Astrocyte (in vitro differentiated cells and primary cell): ENCODE results near the gene TARM1. TPM values are rescaled to one million over a fixed set of nuclear protein-coding genes. Genes with fewer than 3 reads are reported as not detected.

Source experiments
- DNase-seq: peaks from one replicate; pipeline ENCODE4 v3.0.0-alpha.2; 2010; ENCODE audit warnings: low read depth
- FAIRE-seq: peaks from 2 replicates; lab custom pipeline; 2011; peaks lifted over from hg19 to GRCh38; lab: Jason Lieb, UNC
- H2AFZ ChIP-seq: 2 replicates; pipeline ENCODE4 v1.6.0; 2012; ENCODE audit warnings: low read depth, low read length, inconsistent platforms
- H3K27ac ChIP-seq: 2 replicates; pipeline ENCODE4 v1.5.1; 2011; ENCODE audit warnings: low read depth, low read length, inconsistent platforms
- H3K27me3 ChIP-seq: 2 replicates; pipeline ENCODE4 v1.6.0; 2011; ENCODE audit warnings: low read length, inconsistent platforms; ENCODE audit not compliant: insufficient read depth
- H3K36me3 ChIP-seq: 2 replicates; pipeline ENCODE4 v1.5.1; 2011; ENCODE audit warnings: low read length, inconsistent platforms; ENCODE audit not compliant: insufficient read depth
- H3K4me1 ChIP-seq: 2 replicates; pipeline ENCODE4 v1.5.1; 2011; ENCODE audit warnings: low read length, inconsistent platforms; ENCODE audit not compliant: insufficient read depth
- H3K4me2 ChIP-seq: 2 replicates; pipeline ENCODE4 v1.6.0; 2012; ENCODE audit warnings: low read length, inconsistent platforms
- H3K4me3 ChIP-seq: 2 replicates; pipeline ENCODE4 v1.5.1; 2011; ENCODE audit warnings: low read depth, mild to moderate bottlenecking, low read length, inconsistent platforms; ENCODE audit not compliant: insufficient read depth
- H3K79me2 ChIP-seq: 2 replicates; pipeline ENCODE4 v1.6.0; 2012; ENCODE audit warnings: mild to moderate bottlenecking, low read length, inconsistent platforms; ENCODE audit not compliant: insufficient read depth
- H3K9ac ChIP-seq: 2 replicates; pipeline ENCODE4 v1.6.0; 2012; ENCODE audit warnings: mild to moderate bottlenecking, low read length, inconsistent platforms
- H3K9me3 ChIP-seq: 2 replicates; pipeline ENCODE4 v1.5.1; 2012; ENCODE audit warnings: low read depth, mild to moderate bottlenecking, low read length, inconsistent platforms; ENCODE audit not compliant: insufficient read depth
- H4K20me1 ChIP-seq: 2 replicates; pipeline ENCODE4 v1.6.0; 2012; ENCODE audit warnings: low read length, inconsistent platforms; ENCODE audit not compliant: insufficient read depth
- H3K27ac Mint-ChIP-seq: one replicate; pipeline ENCODE4 v1.8.0; 2021; ENCODE audit warnings: mild to moderate bottlenecking, mixed read lengths; ENCODE audit not compliant: unreplicated experiment
- H3K27me3 Mint-ChIP-seq: one replicate; pipeline ENCODE4 v1.8.0; 2021; ENCODE audit warnings: low read depth, mixed read lengths; ENCODE audit not compliant: unreplicated experiment
- H3K36me3 Mint-ChIP-seq: one replicate; pipeline ENCODE4 v1.8.0; 2021; ENCODE audit warnings: low read depth, mixed read lengths; ENCODE audit not compliant: unreplicated experiment
- H3K4me1 Mint-ChIP-seq: one replicate; pipeline ENCODE4 v1.8.0; 2021; ENCODE audit warnings: low read depth, mixed read lengths; ENCODE audit not compliant: unreplicated experiment
- H3K4me3 Mint-ChIP-seq: one replicate; pipeline ENCODE4 v1.8.0; 2021; ENCODE audit warnings: mild to moderate bottlenecking, moderate library complexity, mixed read lengths; ENCODE audit not compliant: unreplicated experiment
- H3K9me3 Mint-ChIP-seq: one replicate; pipeline ENCODE4 v1.8.0; 2021; ENCODE audit warnings: mild to moderate bottlenecking, mixed read lengths; ENCODE audit not compliant: unreplicated experiment
- CTCF ChIP-seq: IDR thresholded peaks from 2 replicates; pipeline ENCODE4 v1.5.1; 2011; ENCODE audit warnings: low read depth, mild to moderate bottlenecking, inconsistent platforms, low read length, moderate library complexity; ENCODE audit not compliant: insufficient read depth
- EZH2 ChIP-seq: IDR thresholded peaks from 2 replicates; pipeline ENCODE4 v1.6.1; 2012; ENCODE audit warnings: mild to moderate bottlenecking, low read length, inconsistent platforms; ENCODE audit not compliant: insufficient read depth
- total RNA-seq: library from RNA; stranded (reverse); gene quantifications from 2 replicates; pipeline ENCODE4 v1.2.1, GENCODE V29; 2021

The TARM1 gene
- total RNA-seq, 1 donor from 2014 or later, result not detected

DNA sequence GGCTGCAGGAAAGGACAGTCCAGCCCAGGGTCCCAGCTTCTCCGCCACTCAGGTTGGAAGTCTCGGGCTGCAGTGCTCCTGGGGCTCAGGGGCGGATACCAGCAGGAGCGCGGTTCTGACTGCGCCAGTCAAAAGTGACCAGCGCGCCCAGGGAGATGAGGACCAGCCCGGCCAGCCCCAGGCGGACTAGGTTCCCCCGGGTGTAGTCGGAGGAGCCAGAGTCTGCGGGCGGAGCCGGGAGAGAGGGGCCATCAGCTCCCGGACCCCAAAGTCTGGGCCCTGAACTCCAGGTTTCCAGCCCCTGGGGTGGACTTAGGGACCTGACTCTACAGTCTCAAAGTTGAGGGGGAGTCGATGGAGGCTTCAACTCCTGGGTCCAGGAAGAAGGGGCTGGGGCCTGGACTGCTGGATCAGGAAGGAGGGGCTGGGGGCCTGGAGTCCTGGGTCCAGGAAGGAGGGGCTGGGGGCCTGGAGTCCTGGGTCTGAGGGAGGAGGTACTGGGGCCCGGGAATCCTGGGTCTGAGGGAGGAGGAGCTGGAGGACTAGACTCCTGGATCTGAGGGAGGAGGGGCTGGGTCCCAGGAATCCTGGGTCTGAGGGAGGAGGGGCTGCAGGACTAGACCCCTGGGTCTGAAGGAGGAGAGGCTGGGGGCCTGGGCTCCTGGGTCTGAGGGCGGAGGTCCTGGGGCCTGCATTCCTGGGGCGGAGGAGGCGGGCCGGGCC lies 14.1 kb upstream of the TARM1 start:
- Histone ChIP-seq H3K4me3 (peak overlapping the region; percentile 28), H3K27me3 (no peaks in the 10 kb centered on the region), H3K9ac (peak overlapping the region; percentile 31), H2AFZ (peak overlapping the region; percentile 87), H3K79me2 (no peaks in the 10 kb centered on the region), H3K27ac (no peak overlapping the region), H3K36me3 (no peaks in the 10 kb centered on the region), H4K20me1 (no peaks in the 10 kb centered on the region), H3K4me1 (peaks cover 5% of the 10 kb centered on the region), H3K9me3 (peaks cover 4% of the 10 kb centered on the region), H3K4me2 (peak overlapping the region; percentile 81)
- Mint-ChIP-seq H3K27ac (no peak overlapping the region), H3K27me3 (peaks cover 14% of the 10 kb centered on the region), H3K36me3 (no peaks in the 10 kb centered on the region), H3K4me3 (no peak overlapping the region), H3K9me3 (no peaks in the 10 kb centered on the region), H3K4me1 (no peaks in the 10 kb centered on the region)
- no peak for DNase-seq
- TF ChIP-seq EZH2, result no peak
- TF ChIP-seq CTCF, result no peak
- no peak for FAIRE-seq

GRCh38 chr19:54094426-54095000 lies 13.3 kb upstream of the TARM1 start:
- peaks cover 5% of the 10 kb centered on the region for H3K4me1 ChIP-seq
- no peak overlapping the region for H3K4me2 ChIP-seq
- Mint-ChIP-seq H3K36me3 (no peaks in the 10 kb centered on the region), H3K27ac (no peak overlapping the region), H3K9me3 (no peaks in the 10 kb centered on the region), H3K4me3 (no peak overlapping the region), H3K4me1 (no peaks in the 10 kb centered on the region), H3K27me3 (peaks cover 14% of the 10 kb centered on the region)
- H3K27me3 ChIP-seq, result no peaks in the 10 kb centered on the region
- no peak overlapping the region for H3K4me3 ChIP-seq
- no peak for DNase-seq
- H3K27ac ChIP-seq, result no peak overlapping the region
- H3K36me3 ChIP-seq, result no peaks in the 10 kb centered on the region
- H2AFZ ChIP-seq, result no peak overlapping the region
- no peaks in the 10 kb centered on the region for H4K20me1 ChIP-seq
- H3K79me2 ChIP-seq, result no peaks in the 10 kb centered on the region
- H3K9me3 ChIP-seq, result peaks cover 4% of the 10 kb centered on the region
- no peak for TF ChIP-seq CTCF
- no peak for TF ChIP-seq EZH2
- no peak overlapping the region for H3K9ac ChIP-seq
- FAIRE-seq, result no peak

DNA sequence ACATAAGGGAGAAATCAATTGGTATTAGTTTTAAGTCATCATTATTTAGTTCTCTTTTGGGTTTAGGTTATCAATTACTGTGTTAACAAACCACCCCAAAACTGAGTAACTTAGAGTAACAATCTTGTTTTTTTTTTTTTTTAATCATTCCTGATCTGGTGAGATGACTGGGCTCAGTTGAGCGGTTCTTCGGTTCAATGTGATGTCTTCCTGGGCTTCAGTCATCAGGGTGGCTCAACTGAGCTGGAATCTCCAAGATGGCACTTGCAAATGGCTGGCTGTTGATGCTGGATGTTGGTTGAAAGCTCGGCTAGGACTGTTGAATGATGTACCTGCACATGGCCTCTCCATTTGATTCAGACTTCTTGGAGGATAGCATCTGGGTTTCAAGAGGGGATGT lies 3.2 kb upstream of the TARM1 start:
- no peak overlapping the region for H3K27ac Mint-ChIP-seq
- DNase-seq (no peak), FAIRE-seq (no peak)
- H4K20me1 ChIP-seq, result no peaks in the 10 kb centered on the region
- H3K9ac ChIP-seq, result no peak overlapping the region
- H3K27me3 ChIP-seq, result no peaks in the 10 kb centered on the region
- H3K9me3 Mint-ChIP-seq, result peaks cover 4% of the 10 kb centered on the region
- no peak overlapping the region for H3K27ac ChIP-seq
- H3K4me1 ChIP-seq, result no peaks in the 10 kb centered on the region
- TF ChIP-seq CTCF, result no peak
- TF ChIP-seq EZH2, result no peak
- no peak overlapping the region for H3K4me3 Mint-ChIP-seq
- H3K79me2 ChIP-seq, result no peaks in the 10 kb centered on the region
- no peak overlapping the region for H2AFZ ChIP-seq
- no peak overlapping the region for H3K4me2 ChIP-seq
- no peaks in the 10 kb centered on the region for H3K36me3 ChIP-seq
- no peaks in the 10 kb centered on the region for H3K36me3 Mint-ChIP-seq
- peaks cover 9% of the 10 kb centered on the region for H3K9me3 ChIP-seq
- H3K27me3 Mint-ChIP-seq, result peaks cover 5% of the 10 kb centered on the region
- no peak overlapping the region for H3K4me3 ChIP-seq
- H3K4me1 Mint-ChIP-seq, result no peaks in the 10 kb centered on the region
